Subcutaneous adipose tissue (tissue), 4 donors: ENCODE data around the gene VEZF1. TPM values are rescaled to one million over a fixed set of nuclear protein-coding genes. Genes with fewer than 3 reads are reported as not detected.

Experiments used
- CTCF ChIP-seq: fragments of 450-650 bp; IDR thresholded peaks from one replicate; pipeline ENCODE4 v1.5.1; 2016; ENCODE audit warnings: low read depth, mild to moderate bottlenecking, control low read depth, antibody characterized with exemption, moderate library complexity
- total RNA-seq, 4 donors: library from RNA; depleted of rRNA; stranded (reverse); fragments of >200 nt; gene quantifications; one replicate each; pipeline ENCODE4 v1.1.0, GENCODE V29; 2016

VEZF1 gene
- total RNA-seq, 4 donors from 2014 or later = 35.0 to 66.8 (median 44.0) TPM

- no peak for TF ChIP-seq CTCF
Observed at GRCh38 chr17:57937492-57937891, 50.6 kb downstream of the VEZF1 start.

- no peak for TF ChIP-seq CTCF
Observed at GRCh38 chr17:57935833-57936807, 51.9 kb downstream of the VEZF1 start.

GRCh38 chr17:57931488-57932137 lies 56.4 kb downstream of the VEZF1 start:
- TF ChIP-seq CTCF = no peak

- no peak for TF ChIP-seq CTCF
Observed at GRCh38 chr17:57930239-57930638, 57.8 kb downstream of the VEZF1 start.

GRCh38 chr17:57929386-57929785 lies 58.7 kb downstream of the VEZF1 start:
- TF ChIP-seq CTCF = no peak

- no peak for TF ChIP-seq CTCF
Observed at GRCh38 chr17:57928928-57929327, 59.1 kb downstream of the VEZF1 start.

GRCh38 chr17:57927048-57927723 lies 60.9 kb downstream of the VEZF1 start:
- no peak for TF ChIP-seq CTCF
